T-cell (primary cell): ENCODE results near the gene ITPRIPL2. TPM values are rescaled to one million over a fixed set of nuclear protein-coding genes. Genes with fewer than 3 reads are reported as not detected.
A peak's percentile ranks its signal among the peaks of the same experiment; 100 is the strongest.

Experiments used
- ATAC-seq, 4 experiments: fragments of 200-7000 bp in 3 of 4; fragments of 150-1000 bp in 1 of 4; cut with Tn5 transposase; replicated peaks in 1 of 4; 1 replicate in 3 of 4; 2 replicates in 1 of 4; pipeline ENCODE4 v1.10.0; 2021; ENCODE audit warnings: moderate library complexity in 3 of 4, mild to moderate bottlenecking in 2 of 4, moderate number of reproducible peaks in 1 of 4
- CTCF ChIA-PET, 2 donors: fragments of 300-600 bp; sonication (Branson Sonifier 250); formaldehyde crosslinking; loops; one replicate each; lab custom pipeline; 2022; ENCODE audit warnings: antibody characterized with exemption in 2 of 2; lab: Charles Lee
- POLR2A ChIA-PET, 2 donors: fragments of 300-600 bp; sonication (Branson Sonifier 250); formaldehyde crosslinking; loops; one replicate each; lab custom pipeline; 2022; ENCODE audit warnings: antibody characterized with exemption in 2 of 2; lab: Charles Lee
- DNase-seq, 35 experiments: peaks; one replicate each; pipeline versions ENCODE4 v3.0.0 to v3.0.0-alpha.2; 2013 to 2023
- H3K27ac ChIP-seq: one replicate; pipeline ENCODE4 v1.5.1; 2013; ENCODE audit warnings: low read length
- H3K27me3 ChIP-seq, 2 experiments: replicated peaks in 1 of 2; 1 replicate in 1 of 2; 2 replicates in 1 of 2; pipeline versions ENCODE4 v1.6.1 to v1.7.0; 2013; ENCODE audit warnings: low read length in 1 of 2, mixed read lengths in 1 of 2; ENCODE audit not compliant: control insufficient read depth in 2 of 2, insufficient read depth in 2 of 2; ENCODE audit errors: extremely low read depth in 1 of 2
- H3K36me3 ChIP-seq, 2 donors: 1 replicate in 1 of 2; 2 replicates in 1 of 2; pipeline versions ENCODE4 v1.6.1 to v1.7.0; 2013; ENCODE audit warnings: low read length in 1 of 2; ENCODE audit not compliant: control insufficient read depth in 2 of 2, insufficient read depth in 1 of 2; ENCODE audit errors: extremely low read depth in 1 of 2
- H3K4me1 ChIP-seq, 2 experiments: 1 replicate in 1 of 2; 2 replicates in 1 of 2; pipeline versions ENCODE4 v1.6.1 to v1.7.0; 2013; ENCODE audit warnings: low read length in 2 of 2, mixed read lengths in 1 of 2; ENCODE audit not compliant: insufficient read depth in 2 of 2, control insufficient read depth in 1 of 2; ENCODE audit errors: extremely low read depth in 1 of 2
- H3K4me3 ChIP-seq, 2 donors: 1 replicate in 1 of 2; 2 replicates in 1 of 2; pipeline versions ENCODE4 v1.5.1 to v1.7.0; 2013; ENCODE audit warnings: mild to moderate bottlenecking in 2 of 2, low read length in 1 of 2, moderate library complexity in 1 of 2; ENCODE audit not compliant: control insufficient read depth in 1 of 2; ENCODE audit errors: extremely low read depth in 1 of 2
- H3K9me3 ChIP-seq: 2 replicates; pipeline ENCODE4 v1.7.0; 2013
- H3K27ac Mint-ChIP-seq, 2 donors: one replicate each; pipeline ENCODE4 v1.8.0; 2020 to 2021; ENCODE audit warnings: mild to moderate bottlenecking in 2 of 2, mixed read lengths in 2 of 2
- H3K27me3 Mint-ChIP-seq, 2 donors: one replicate each; pipeline ENCODE4 v1.8.0; 2021 to 2022; ENCODE audit warnings: mixed read lengths in 2 of 2
- H3K36me3 Mint-ChIP-seq: one replicate; pipeline ENCODE4 v1.8.0; 2021; ENCODE audit warnings: mixed read lengths
- H3K4me1 Mint-ChIP-seq, 3 donors: one replicate each; pipeline ENCODE4 v1.8.0; 2020 to 2022; ENCODE audit warnings: mixed read lengths in 3 of 3, mild to moderate bottlenecking in 1 of 3
- H3K4me3 Mint-ChIP-seq, 3 donors: one replicate each; pipeline ENCODE4 v1.8.0; 2020 to 2022; ENCODE audit warnings: mild to moderate bottlenecking in 3 of 3, mixed read lengths in 3 of 3, moderate library complexity in 3 of 3
- H3K9me3 Mint-ChIP-seq, 3 donors: one replicate each; pipeline ENCODE4 v1.8.0; 2020 to 2022; ENCODE audit warnings: mixed read lengths in 3 of 3
- WGBS: methylation state at CpG from one replicate; pipeline ENCODE4 v1.1.5; 2013; ENCODE audit warnings: missing lambda C conversion rate; ENCODE audit not compliant: insufficient coverage; 5-methylcytosine and 5-hydroxymethylcytosine counted together
- total RNA-seq, 35 experiments: library from RNA in 6 of 35; stranded (reverse) in 6 of 35; fragments of 120-200 nt in 1 of 35; gene quantifications; one replicate each; pipeline versions ENCODE4 v1.2.1 to v1.2.4 and lab custom pipeline; 2013 to 2026

ITPRIPL2 gene
- total RNA-seq, 5 donors from 2014 or later (not counting 1 experiment from before 2014, with no cell fraction given), result 0.53 to 2.7 (median 1.7) TPM

DNA sequence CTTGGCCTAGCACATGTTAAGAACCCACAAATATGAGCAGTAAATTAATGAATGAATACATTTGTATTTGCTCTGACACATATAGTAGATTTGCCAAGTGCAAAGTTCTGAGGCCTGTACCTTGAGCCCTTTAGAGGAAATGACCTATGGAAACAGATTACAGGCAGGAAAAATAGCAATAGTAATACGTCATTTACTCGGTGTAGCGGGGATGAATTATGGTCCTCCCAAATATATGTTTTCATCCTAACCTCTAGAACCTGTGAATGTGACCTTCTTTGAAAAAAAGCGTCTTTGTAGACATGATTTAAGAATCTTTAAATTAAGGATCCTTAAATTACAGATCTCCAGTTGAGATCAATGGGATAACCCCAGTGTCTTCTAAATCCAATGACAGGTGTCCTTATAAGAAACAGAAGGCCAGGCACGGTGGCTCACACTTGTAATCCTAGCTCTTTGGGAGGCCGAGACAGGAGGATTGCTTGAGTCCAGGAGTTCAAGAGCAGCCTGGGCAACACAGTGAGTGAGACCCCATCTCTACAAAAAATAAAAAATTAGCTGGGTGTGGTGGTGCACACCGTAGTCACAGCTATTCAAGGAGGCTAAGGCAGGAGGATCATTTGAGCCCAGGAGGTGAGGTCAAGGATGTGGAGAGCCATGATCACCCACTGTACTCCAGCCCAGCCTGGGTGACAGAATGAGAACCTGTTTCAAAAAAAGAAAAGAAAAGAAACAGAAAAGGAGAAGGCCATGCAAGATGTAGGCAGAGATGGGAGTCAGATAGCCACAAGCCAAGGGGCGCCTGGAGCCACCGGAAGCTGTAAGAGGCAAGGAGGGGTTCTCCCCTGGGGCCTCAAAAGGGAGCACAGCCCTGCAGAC lies 5.1 kb upstream of the ITPRIPL2 start:
- Histone ChIP-seq H3K4me3 (no peak overlapping the region), H3K27me3 (peaks cover 0 to 16% of the 10 kb centered on the region in 2 experiments), H3K27ac (no peak overlapping the region), H3K36me3 (no peaks in the 10 kb centered on the region), H3K9me3 (no peaks in the 10 kb centered on the region), H3K4me1 (peaks cover 0 to 3% of the 10 kb centered on the region in 2 experiments)
- CTCF ChIA-PET, result interaction anchor here in 1 of 2 donors (0.6 kb wide), 1 partner anchor 336 kb away, joined by 3 read pairs; no protein-coding TSS in a partner anchor
- POLR2A ChIA-PET, result no interaction called here
- peaks cover 0 to 5% (median 3%) of the 10 kb centered on the region in 3 donors for H3K4me1 Mint-ChIP-seq
- ATAC-seq (no peak), DNase-seq (no peak)
- no peaks in the 10 kb centered on the region for H3K9me3 Mint-ChIP-seq
- no peak overlapping the region for H3K27ac Mint-ChIP-seq
- WGBS, result 65% methylated on average over 3 of the region's 9 CpGs
- H3K27me3 Mint-ChIP-seq, result peaks cover 20 to 29% of the 10 kb centered on the region in 2 donors
- no peak overlapping the region for H3K4me3 Mint-ChIP-seq
- no peaks in the 10 kb centered on the region for H3K36me3 Mint-ChIP-seq

- H3K36me3 Mint-ChIP-seq, result no peaks in the 10 kb centered on the region
- CTCF ChIA-PET, result interaction anchor here in 1 of 2 donors (0.6 kb wide), 1 partner anchor 336 kb away, joined by 3 read pairs; no protein-coding TSS in a partner anchor
- Histone ChIP-seq H3K36me3 (no peaks in the 10 kb centered on the region), H3K9me3 (no peaks in the 10 kb centered on the region), H3K4me3 (no peak overlapping the region), H3K27me3 (peaks cover 0 to 19% of the 10 kb centered on the region in 2 experiments), H3K27ac (no peak overlapping the region), H3K4me1 (peaks cover 0 to 6% of the 10 kb centered on the region in 2 experiments)
- no peak for DNase-seq
- H3K4me1 Mint-ChIP-seq, result peaks cover 0 to 5% (median 3%) of the 10 kb centered on the region in 3 donors
- POLR2A ChIA-PET, result no interaction called here
- peaks cover 20 to 25% of the 10 kb centered on the region in 2 donors for H3K27me3 Mint-ChIP-seq
- WGBS, result 55% methylated on average over 4 of the region's 4 CpGs
- no peak overlapping the region for H3K27ac Mint-ChIP-seq
- no peaks in the 10 kb centered on the region for H3K9me3 Mint-ChIP-seq
- H3K4me3 Mint-ChIP-seq, result no peak overlapping the region
- ATAC-seq, result no peak
Observed at GRCh38 chr16:19109288-19109664, 4.5 kb upstream of the ITPRIPL2 start.

GRCh38 chr16:19110537-19111360 lies 3.0 kb upstream of the ITPRIPL2 start:
- Histone ChIP-seq H3K27ac (no peak overlapping the region), H3K27me3 (peaks cover 0 to 31% of the 10 kb centered on the region in 2 experiments), H3K36me3 (no peaks in the 10 kb centered on the region), H3K9me3 (no peaks in the 10 kb centered on the region), H3K4me3 (no peak overlapping the region), H3K4me1 (peaks cover 0 to 15% of the 10 kb centered on the region in 2 experiments)
- 80% methylated on average over 1 of the region's 4 CpGs for WGBS
- CTCF ChIA-PET, result no interaction called here
- Mint-ChIP-seq H3K9me3 (no peaks in the 10 kb centered on the region), H3K27me3 (peaks cover 25 to 26% of the 10 kb centered on the region in 2 donors), H3K4me1 (peaks cover 0 to 7% (median 3%) of the 10 kb centered on the region in 3 donors), H3K4me3 (no peak overlapping the region), H3K27ac (no peak overlapping the region), H3K36me3 (no peaks in the 10 kb centered on the region)
- no peak for ATAC-seq
- DNase-seq, result no peak
- POLR2A ChIA-PET, result no interaction called here

DNA sequence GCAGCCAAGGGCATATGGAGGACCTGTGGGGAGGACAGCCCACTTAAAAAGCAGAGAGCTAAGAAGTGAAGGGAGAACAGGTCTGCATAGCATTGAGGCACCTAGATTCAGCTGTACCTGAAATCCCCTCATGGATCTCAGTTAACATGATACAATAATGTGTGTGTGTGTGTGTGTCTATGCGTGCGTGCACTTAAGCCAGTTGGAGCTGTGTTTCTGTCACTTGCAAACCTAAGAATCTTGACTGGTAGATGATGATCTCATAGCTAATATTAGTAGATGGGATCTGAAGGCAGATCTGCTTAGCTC lies 1.7 kb upstream of the ITPRIPL2 start:
- Mint-ChIP-seq H3K36me3 (no peaks in the 10 kb centered on the region), H3K27ac (no peak overlapping the region), H3K27me3 (peaks cover 25 to 30% of the 10 kb centered on the region in 2 donors), H3K4me3 (no peak overlapping the region), H3K9me3 (no peaks in the 10 kb centered on the region), H3K4me1 (peaks cover 0 to 8% (median 3%) of the 10 kb centered on the region in 3 donors)
- H3K36me3 ChIP-seq, result no peaks in the 10 kb centered on the region
- peaks cover 0 to 17% of the 10 kb centered on the region in 2 experiments for H3K4me1 ChIP-seq
- WGBS, result 100% methylated on average over 2 of the region's 2 CpGs
- POLR2A ChIA-PET, result no interaction called here
- H3K27me3 ChIP-seq, result peaks cover 0 to 34% of the 10 kb centered on the region in 2 experiments
- no peak overlapping the region for H3K4me3 ChIP-seq
- H3K27ac ChIP-seq, result no peak overlapping the region
- CTCF ChIA-PET, result interaction anchor here in 1 of 2 donors (0.6 kb wide), 1 partner anchor 666 kb away, joined by 3 read pairs; no protein-coding TSS in a partner anchor
- H3K9me3 ChIP-seq, result no peaks in the 10 kb centered on the region
- DNase-seq, result no peak
- no peak for ATAC-seq

- H3K27ac Mint-ChIP-seq, result no peak overlapping the region
- no peak for DNase-seq
- H3K27me3 Mint-ChIP-seq, result peaks cover 27 to 32% of the 10 kb centered on the region in 2 donors
- peaks cover 0 to 28% of the 10 kb centered on the region in 2 experiments for H3K4me1 ChIP-seq
- peaks cover 6 to 26% (median 16%) of the 10 kb centered on the region in 3 donors for H3K4me1 Mint-ChIP-seq
- ChIA-PET POLR2A (no interaction called here), CTCF (no interaction called here)
- H3K9me3 ChIP-seq, result no peaks in the 10 kb centered on the region
- WGBS, result 38% methylated on average over 80 of the region's 80 CpGs
- H3K27ac ChIP-seq, result no peak overlapping the region
- peak overlapping the region in 1 of 2 donors; percentile 12 for H3K4me3 ChIP-seq
- ATAC-seq, result peak in 2 of 4 experiments; percentile 24 to 32
- H3K36me3 ChIP-seq, result no peaks in the 10 kb centered on the region
- H3K27me3 ChIP-seq, result peaks cover 0 to 37% of the 10 kb centered on the region in 2 experiments
- H3K36me3 Mint-ChIP-seq, result no peaks in the 10 kb centered on the region
- peak overlapping the region in 2 of 3 donors; percentile 31 to 64 for H3K4me3 Mint-ChIP-seq
- H3K9me3 Mint-ChIP-seq, result no peaks in the 10 kb centered on the region
Observed at GRCh38 chr16:19114359-19115147, 789 bp downstream of the ITPRIPL2 start.
